LHCN-M2 (cell line): ENCODE results near the gene INTS15. TPM values are rescaled to one million over a fixed set of nuclear protein-coding genes. Genes with fewer than 3 reads are reported as not detected.

Experiments used
- DNase-seq: peaks from one replicate; pipeline ENCODE4 v3.0.0-alpha.2; 2012; ENCODE audit warnings: low read depth
- polyA plus RNA-seq: library from polyadenylated mRNA; unstranded; fragments of >200 nt; gene quantifications from one replicate; pipeline ENCODE4 v1.2.1, GENCODE V29; 2012; ENCODE audit warnings: missing spikeins
- total RNA-seq: library from RNA; depleted of rRNA; stranded (reverse); fragments of >200 nt; gene quantifications from 2 replicates; pipeline ENCODE4 v1.2.3, GENCODE V29; 2014; rRNA removed

The INTS15 gene
- 24.6 and 24.7 TPM in 2 replicates for total RNA-seq
- polyA plus RNA-seq = 20.1 TPM

GRCh38 chr7:6589829-6590644, at the start of gene INTS15:
Gene INTS15 (plus strand): TSS chr7:6590021. CDS start chr7:6590284, 263 bp downstream.
- peak; percentile 76 for DNase-seq

DNA sequence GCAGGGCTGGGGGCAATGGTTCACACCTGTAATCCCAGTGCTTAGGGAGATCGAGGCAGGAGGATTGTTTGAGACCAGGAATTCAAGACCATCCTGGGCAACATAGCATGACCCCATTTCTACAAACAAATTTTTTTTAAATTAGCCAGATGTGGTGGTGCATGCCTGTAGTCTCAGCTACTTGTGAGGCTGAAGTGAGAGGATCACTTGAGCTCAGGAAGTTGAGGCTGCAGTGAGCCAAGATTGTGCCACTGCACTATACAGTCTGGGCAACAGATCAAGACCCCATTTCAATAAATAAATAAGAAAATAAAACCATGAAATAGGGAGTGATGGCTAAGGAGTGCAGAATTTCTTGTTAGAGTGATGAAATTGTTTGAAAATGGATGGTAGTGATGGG, 47.5 kb upstream of the INTS15 start:
- no peak for DNase-seq

- no peak for DNase-seq
Observed at GRCh38 chr7:6545398-6546126, 44.3 kb upstream of the INTS15 start.

- no peak for DNase-seq
Observed at GRCh38 chr7:6546498-6547251, 43.1 kb upstream of the INTS15 start.

- no peak for DNase-seq
Observed at GRCh38 chr7:6547400-6547799, 42.4 kb upstream of the INTS15 start.

DNA sequence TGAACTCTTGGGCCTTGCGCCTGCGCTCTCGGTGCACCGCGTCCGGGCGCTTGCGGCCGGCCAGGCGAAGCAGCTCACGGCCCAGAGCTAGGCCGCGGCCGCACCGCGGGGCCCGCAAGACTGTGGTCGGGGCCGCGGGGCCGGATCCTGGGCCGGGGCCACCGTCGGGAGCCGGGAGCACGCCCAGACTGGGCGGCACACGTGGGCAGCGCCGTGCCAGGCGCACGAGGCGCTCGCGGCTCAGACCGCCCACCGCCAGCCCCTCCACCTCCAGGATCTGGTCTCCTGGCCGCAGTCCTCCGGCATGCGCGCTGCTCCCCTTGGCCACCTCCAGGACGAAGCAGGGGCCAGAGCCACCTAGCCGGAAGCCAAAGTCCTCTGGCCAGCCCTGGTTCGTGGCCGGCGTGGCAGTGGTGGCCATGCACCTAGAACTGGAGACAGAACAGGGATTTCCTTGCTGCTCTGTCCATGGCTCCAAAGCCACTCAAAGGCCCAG, 38.8 kb upstream of the INTS15 start, which contains the start of gene GRID2IP:
TSS of gene GRID2IP (minus strand) at position 446 of the 496 bp plus-strand sequence. CDS start at position 421, 25 bp downstream.
- no peak for DNase-seq

GRCh38 chr7:6553448-6554044, 36.3 kb upstream of the INTS15 start:
- DNase-seq = no peak

GRCh38 chr7:6554848-6555247, 35.0 kb upstream of the INTS15 start:
- no peak for DNase-seq

- no peak for DNase-seq
Observed at GRCh38 chr7:6556196-6556595, 33.6 kb upstream of the INTS15 start.

DNA sequence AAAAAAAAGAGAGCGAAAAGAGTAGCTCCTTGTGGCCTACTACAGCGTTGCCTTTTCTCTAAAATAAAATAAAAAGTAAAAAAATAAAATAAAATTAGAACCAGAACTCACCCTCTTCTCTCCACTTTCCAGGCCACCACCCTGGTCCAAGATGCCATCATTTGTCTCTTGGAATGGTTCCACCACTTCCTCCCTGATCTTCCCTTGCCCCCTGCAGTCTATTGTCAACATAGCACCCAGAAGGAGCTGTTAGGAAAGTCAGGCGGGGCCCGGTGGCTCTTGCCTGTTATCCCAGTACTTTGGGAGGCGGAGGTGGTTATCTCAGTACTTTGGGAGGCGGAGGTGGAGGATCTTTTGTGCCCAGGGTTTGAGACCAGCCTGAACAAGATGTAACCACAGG, 31.0 kb upstream of the INTS15 start:
- DNase-seq = peak; percentile 67

DNA sequence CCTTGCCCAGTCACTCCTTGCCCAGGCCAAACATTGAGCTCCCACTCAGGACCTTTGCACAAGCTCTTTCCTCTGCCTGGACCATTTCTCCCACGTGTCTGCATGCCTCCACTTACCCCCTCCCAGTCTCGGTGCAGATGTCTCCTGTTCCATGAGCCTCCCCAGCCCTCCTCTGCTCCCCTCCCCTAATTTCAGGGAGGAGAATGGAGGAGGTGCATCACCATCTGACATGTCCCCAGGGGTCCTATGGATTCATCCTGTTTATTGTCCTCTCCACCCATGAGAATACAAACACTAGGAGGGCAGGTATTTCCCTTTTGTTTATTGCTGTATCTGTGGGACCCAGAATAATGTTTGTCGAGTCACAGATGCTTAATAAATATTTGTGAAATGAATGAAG, 29.9 kb upstream of the INTS15 start:
- no peak for DNase-seq

GRCh38 chr7:6562106-6562505, 27.7 kb upstream of the INTS15 start:
- DNase-seq = no peak

GRCh38 chr7:6563936-6564770, 25.7 kb upstream of the INTS15 start:
- no peak for DNase-seq

DNA sequence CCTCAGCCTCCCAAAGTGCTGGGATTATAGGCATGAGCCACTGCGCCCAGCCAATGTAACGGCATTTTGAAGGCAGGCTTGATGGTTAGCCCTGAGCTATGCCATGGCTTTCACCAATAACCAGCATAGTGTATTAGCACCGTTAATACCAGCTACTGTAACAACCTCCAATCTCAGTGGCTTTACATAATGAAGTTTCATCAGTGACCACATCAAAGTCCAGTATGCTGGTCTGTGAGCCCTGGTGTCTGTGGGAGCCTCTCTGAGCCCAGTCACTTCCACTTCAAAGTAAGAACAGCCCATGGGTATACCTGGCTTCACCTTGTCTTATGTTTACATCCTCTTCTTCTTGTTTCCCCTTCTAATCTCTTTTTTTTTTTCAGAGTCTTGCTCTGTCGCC, 24.2 kb upstream of the INTS15 start:
- DNase-seq = no peak

GRCh38 chr7:6567886-6568285, 21.9 kb upstream of the INTS15 start:
- no peak for DNase-seq

DNA sequence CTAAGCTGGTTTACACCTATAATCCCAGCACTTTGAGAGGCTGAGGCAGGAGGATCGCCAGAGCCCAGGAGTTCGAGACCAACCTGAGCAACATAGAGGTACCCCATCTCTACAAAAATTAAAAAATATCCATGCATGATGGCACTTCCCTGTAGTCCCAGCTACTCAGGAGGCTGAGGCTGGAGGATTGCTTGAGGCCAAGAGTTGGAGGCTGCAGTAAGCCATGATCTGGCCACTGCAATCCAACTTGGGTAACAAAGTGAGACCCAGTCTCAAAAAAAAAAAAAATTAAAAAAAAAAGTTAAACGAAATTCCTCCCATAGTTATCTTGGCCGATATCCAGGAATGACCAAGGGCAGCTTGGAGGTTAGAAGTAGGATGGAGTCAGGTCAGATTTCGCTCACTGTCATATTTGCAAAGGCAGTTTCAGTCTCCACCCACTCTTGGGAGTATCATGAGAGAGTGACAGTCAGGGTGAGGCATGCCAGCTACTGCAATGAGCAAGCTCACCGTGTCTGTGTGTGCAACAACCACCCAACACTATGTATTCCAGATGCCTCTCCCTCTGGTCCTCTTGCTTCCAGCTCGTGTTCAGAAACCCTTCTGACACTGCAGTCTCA, 18.6 kb upstream of the INTS15 start:
- peak; percentile 18 for DNase-seq

DNA sequence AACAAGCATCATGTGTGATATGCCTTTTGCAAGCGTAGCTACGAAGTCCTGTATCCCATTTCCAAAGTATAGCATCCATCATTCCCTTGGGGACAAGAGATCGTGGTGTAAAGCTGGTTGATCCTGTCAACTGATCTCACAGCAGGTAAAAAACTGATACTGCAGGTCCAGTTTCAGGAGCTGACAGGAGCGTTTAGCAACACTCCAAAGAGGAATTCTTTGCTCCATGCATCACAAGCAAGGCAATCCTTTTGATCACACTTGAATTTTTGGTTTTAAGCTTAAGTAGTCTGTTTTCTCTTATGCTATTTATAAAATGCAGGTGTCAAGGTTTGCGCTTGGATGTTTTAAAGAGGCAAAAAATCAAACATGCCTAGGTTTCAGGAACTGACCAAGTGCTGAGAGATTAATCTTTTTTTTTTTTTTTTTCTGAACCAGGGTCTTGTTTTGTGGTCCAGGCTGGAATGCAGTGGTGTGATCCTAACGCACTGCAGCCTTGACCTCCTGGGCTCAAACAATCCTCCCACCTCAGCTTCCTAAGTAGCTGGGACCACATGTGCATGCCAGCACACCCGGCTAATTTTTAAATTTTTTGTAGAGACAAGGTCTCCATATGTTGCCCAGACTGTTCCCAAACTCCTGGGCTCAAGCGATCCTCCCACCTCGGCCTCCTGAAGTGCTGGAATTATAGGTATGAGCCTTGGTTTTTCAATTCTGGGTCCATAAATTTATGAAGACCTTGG, 14.4 kb upstream of the INTS15 start:
- DNase-seq = no peak

GRCh38 chr7:6576024-6576866, 13.6 kb upstream of the INTS15 start:
- no peak for DNase-seq
